ENCODE measurements around the gene ITGB1BP1.

DNA sequence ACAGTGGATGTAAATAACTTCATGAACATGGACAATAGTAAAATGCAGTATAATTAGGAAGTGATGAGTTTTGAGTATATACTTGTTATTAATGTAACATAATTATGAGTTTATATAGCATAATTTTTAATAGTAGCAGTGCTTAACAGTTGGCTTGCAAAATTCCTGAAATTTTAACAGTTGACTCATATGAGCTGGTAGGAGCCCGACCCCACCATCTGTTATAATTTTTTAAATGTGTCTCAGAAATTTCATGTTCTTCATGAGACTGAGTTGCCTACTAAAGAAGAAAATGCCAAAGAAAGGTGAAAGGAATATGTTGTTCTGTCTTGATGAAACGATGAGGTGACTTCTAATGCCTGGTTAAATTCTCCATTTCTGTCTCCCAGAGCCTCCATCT is 62.6 kb downstream of the ITGB1BP1 start:
- TF ChIP-seq SIN3A (IDR thresholded peaks at IDR 0.05; ENCODE audit: borderline replicate concordance, insufficient read depth, low read length): no peak
- TF ChIP-seq TAF1 (IDR thresholded peaks at IDR 0.05; ENCODE audit: borderline replicate concordance, insufficient read depth, low read length): no peak
- TF ChIP-seq POLR2AphosphoS5 (IDR thresholded peaks at IDR 0.05; ENCODE audit: low read depth, low read length): no peak
- TF ChIP-seq, protein P1, sequence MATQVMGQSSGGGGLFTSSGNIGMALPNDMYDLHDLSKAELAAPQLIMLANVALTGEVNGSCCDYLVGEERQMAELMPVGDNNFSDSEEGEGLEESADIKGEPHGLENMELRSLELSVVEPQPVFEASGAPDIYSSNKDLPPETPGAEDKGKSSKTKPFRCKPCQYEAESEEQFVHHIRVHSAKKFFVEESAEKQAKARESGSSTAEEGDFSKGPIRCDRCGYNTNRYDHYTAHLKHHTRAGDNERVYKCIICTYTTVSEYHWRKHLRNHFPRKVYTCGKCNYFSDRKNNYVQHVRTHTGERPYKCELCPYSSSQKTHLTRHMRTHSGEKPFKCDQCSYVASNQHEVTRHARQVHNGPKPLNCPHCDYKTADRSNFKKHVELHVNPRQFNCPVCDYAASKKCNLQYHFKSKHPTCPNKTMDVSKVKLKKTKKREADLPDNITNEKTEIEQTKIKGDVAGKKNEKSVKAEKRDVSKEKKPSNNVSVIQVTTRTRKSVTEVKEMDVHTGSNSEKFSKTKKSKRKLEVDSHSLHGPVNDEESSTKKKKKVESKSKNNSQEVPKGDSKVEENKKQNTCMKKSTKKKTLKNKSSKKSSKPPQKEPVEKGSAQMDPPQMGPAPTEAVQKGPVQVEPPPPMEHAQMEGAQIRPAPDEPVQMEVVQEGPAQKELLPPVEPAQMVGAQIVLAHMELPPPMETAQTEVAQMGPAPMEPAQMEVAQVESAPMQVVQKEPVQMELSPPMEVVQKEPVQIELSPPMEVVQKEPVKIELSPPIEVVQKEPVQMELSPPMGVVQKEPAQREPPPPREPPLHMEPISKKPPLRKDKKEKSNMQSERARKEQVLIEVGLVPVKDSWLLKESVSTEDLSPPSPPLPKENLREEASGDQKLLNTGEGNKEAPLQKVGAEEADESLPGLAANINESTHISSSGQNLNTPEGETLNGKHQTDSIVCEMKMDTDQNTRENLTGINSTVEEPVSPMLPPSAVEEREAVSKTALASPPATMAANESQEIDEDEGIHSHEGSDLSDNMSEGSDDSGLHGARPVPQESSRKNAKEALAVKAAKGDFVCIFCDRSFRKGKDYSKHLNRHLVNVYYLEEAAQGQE (IDR thresholded peaks at IDR 0.05; ENCODE audit: insufficient read depth in 1 of 2, low read depth in 2 of 2, low read length in 2 of 2): no peak

All from PFSK-1 (cell line).